ENCODE data around the gene PTPRZ1.

The PTPRZ1 gene

GRCh38 chr7:121954803-121955202 is 81.8 kb downstream of the PTPRZ1 start:
- DNase-seq (ENCODE audit: low read depth, low spot score): no peak

- no peak for DNase-seq (ENCODE audit: low read depth, low spot score)
Observed at GRCh38 chr7:121957626-121958025, 84.7 kb downstream of the PTPRZ1 start.

- DNase-seq (ENCODE audit: low read depth, low spot score): no peak
Observed at GRCh38 chr7:121960678-121961077, 87.7 kb downstream of the PTPRZ1 start.

GRCh38 chr7:121961089-121961867 is 88.3 kb downstream of the PTPRZ1 start:
- DNase-seq (ENCODE audit: low read depth, low spot score): peak; percentile 11

GRCh38 chr7:121966276-121966934 is 93.4 kb downstream of the PTPRZ1 start:
- DNase-seq (ENCODE audit: low read depth, low spot score): no peak

- no peak for DNase-seq (ENCODE audit: low read depth, low spot score)
Observed at GRCh38 chr7:121966935-121967332, 94.0 kb downstream of the PTPRZ1 start.

GRCh38 chr7:121985476-121986030 is 112.6 kb downstream of the PTPRZ1 start:
- DNase-seq (ENCODE audit: low read depth, low spot score): no peak

GRCh38 chr7:121992068-121992467 is 119.1 kb downstream of the PTPRZ1 start:
- DNase-seq (ENCODE audit: low read depth, low spot score): no peak

GRCh38 chr7:121994625-121995410 is 121.9 kb downstream of the PTPRZ1 start:
- peak; percentile 36 for DNase-seq (ENCODE audit: low read depth, low spot score)

GRCh38 chr7:122006687-122007086 is 133.7 kb downstream of the PTPRZ1 start:
- no peak for DNase-seq (ENCODE audit: low read depth, low spot score)

- DNase-seq (ENCODE audit: low read depth, low spot score): no peak
Observed at GRCh38 chr7:122010116-122010515, 137.2 kb downstream of the PTPRZ1 start.

GRCh38 chr7:122013065-122013464 is 140.1 kb downstream of the PTPRZ1 start:
- DNase-seq (ENCODE audit: low read depth, low spot score): no peak

GRCh38 chr7:122013630-122014029 is 140.7 kb downstream of the PTPRZ1 start:
- no peak for DNase-seq (ENCODE audit: low read depth, low spot score)

- no peak for DNase-seq (ENCODE audit: low read depth, low spot score)
Observed at GRCh38 chr7:122014697-122015096, 141.7 kb downstream of the PTPRZ1 start.

GRCh38 chr7:122018032-122018431 is 145.1 kb downstream of the PTPRZ1 start:
- no peak for DNase-seq (ENCODE audit: low read depth, low spot score)

- DNase-seq (ENCODE audit: low read depth, low spot score): no peak
Observed at GRCh38 chr7:122027058-122027457, 154.1 kb downstream of the PTPRZ1 start.

GRCh38 chr7:122033641-122034040 is 160.7 kb downstream of the PTPRZ1 start:
- DNase-seq (ENCODE audit: low read depth, low spot score): no peak

- DNase-seq (ENCODE audit: low read depth, low spot score): no peak
Observed at GRCh38 chr7:122035876-122036275, 162.9 kb downstream of the PTPRZ1 start.

- DNase-seq (ENCODE audit: low read depth, low spot score): no peak
Observed at GRCh38 chr7:122038134-122038533, 165.2 kb downstream of the PTPRZ1 start.

GRCh38 chr7:122038904-122039303 is 165.9 kb downstream of the PTPRZ1 start:
- DNase-seq (ENCODE audit: low read depth, low spot score): no peak

- DNase-seq (ENCODE audit: low read depth, low spot score): no peak
Observed at GRCh38 chr7:122040147-122040546, 167.2 kb downstream of the PTPRZ1 start.

- no peak for DNase-seq (ENCODE audit: low read depth, low spot score)
Observed at GRCh38 chr7:122046402-122046801, 173.4 kb downstream of the PTPRZ1 start.

Measured in brain pericyte (primary cell).